NCI-H774 (cell line): ENCODE measurements around the gene ACOX2.

Source experiments
- DNase-seq: peaks from one replicate; lab custom pipeline; 2025; lab: John Stamatoyannopoulos, UW

Gene ACOX2

GRCh38 chr3:58566398-58567250 is 29.6 kb upstream of the ACOX2 start:
- DNase-seq, result no peak

- no peak for DNase-seq
Measured at GRCh38 chr3:58565621-58566397, 28.8 kb upstream of the ACOX2 start.

GRCh38 chr3:58564456-58565160 is 27.6 kb upstream of the ACOX2 start:
- no peak for DNase-seq

- no peak for DNase-seq
Measured at GRCh38 chr3:58564054-58564453, 27.1 kb upstream of the ACOX2 start.

GRCh38 chr3:58563386-58564035 is 26.5 kb upstream of the ACOX2 start:
- no peak for DNase-seq

GRCh38 chr3:58562498-58562897 is 25.5 kb upstream of the ACOX2 start:
- no peak for DNase-seq

- no peak for DNase-seq
Measured at GRCh38 chr3:58560771-58561311, 23.9 kb upstream of the ACOX2 start.

GRCh38 chr3:58559586-58559985 is 22.6 kb upstream of the ACOX2 start:
- DNase-seq, result no peak

GRCh38 chr3:58557491-58557890 is 20.5 kb upstream of the ACOX2 start:
- DNase-seq, result no peak

- no peak for DNase-seq
Measured at GRCh38 chr3:58556761-58557221, 19.8 kb upstream of the ACOX2 start.

GRCh38 chr3:58556001-58556400 is 19.0 kb upstream of the ACOX2 start:
- DNase-seq, result no peak

- DNase-seq, result no peak
Measured at GRCh38 chr3:58555203-58555602, 18.2 kb upstream of the ACOX2 start.

GRCh38 chr3:58553003-58553402 is 16.0 kb upstream of the ACOX2 start:
- no peak for DNase-seq

GRCh38 chr3:58551636-58552180 is 14.7 kb upstream of the ACOX2 start:
- DNase-seq, result no peak

- DNase-seq, result no peak
Measured at GRCh38 chr3:58544541-58544940, 7.6 kb upstream of the ACOX2 start.

- no peak for DNase-seq
Measured at GRCh38 chr3:58540176-58540858, 3.3 kb upstream of the ACOX2 start.

GRCh38 chr3:58539626-58540025 is 2.6 kb upstream of the ACOX2 start:
- no peak for DNase-seq

- no peak for DNase-seq
Measured at GRCh38 chr3:58537412-58538301, 667 bp upstream of the ACOX2 start.
